CD14-positive monocyte (primary cell): ENCODE measurements around the gene C1orf226. TPM values are rescaled to one million over a fixed set of nuclear protein-coding genes. Genes with fewer than 3 reads are reported as not detected.

ENCODE experiments used
- DNase-seq, 3 donors: peaks; one replicate each; pipeline ENCODE4 v3.0.0-alpha.2; 2011 to 2022
- H2AFZ ChIP-seq: 2 replicates; pipeline ENCODE4 v1.6.0; 2012; ENCODE audit warnings: mild to moderate bottlenecking, low read depth, low read length, inconsistent platforms; ENCODE audit not compliant: insufficient read depth, poor library complexity, severe bottlenecking
- H3K27ac ChIP-seq, 2 donors: 1 replicate in 1 of 2; 2 replicates in 1 of 2; pipeline ENCODE4 v1.5.1; 2012 to 2013; ENCODE audit warnings: low read length in 2 of 2, control low read depth in 1 of 2, inconsistent platforms in 1 of 2, low read depth in 1 of 2, mild to moderate bottlenecking in 1 of 2
- H3K27me3 ChIP-seq, 2 donors: one replicate each; pipeline versions ENCODE4 v1.6.0 to v1.6.1; 2011 to 2013; ENCODE audit warnings: low read length in 2 of 2; ENCODE audit not compliant: control insufficient read depth in 2 of 2, insufficient read depth in 2 of 2
- H3K36me3 ChIP-seq, 2 donors: replicated peaks in 1 of 2; 1 replicate in 1 of 2; 2 replicates in 1 of 2; pipeline versions ENCODE4 v1.5.1 to v1.6.1; 2012 to 2013; ENCODE audit warnings: low read length in 2 of 2, control low read depth in 1 of 2, inconsistent platforms in 1 of 2, mild to moderate bottlenecking in 1 of 2; ENCODE audit not compliant: insufficient read depth in 2 of 2, control insufficient read depth in 1 of 2
- H3K4me1 ChIP-seq, 2 donors: 1 replicate in 1 of 2; 2 replicates in 1 of 2; pipeline versions ENCODE4 v1.5.1 to v1.6.1; 2012 to 2013; ENCODE audit warnings: low read length in 2 of 2, control low read depth in 1 of 2, inconsistent platforms in 1 of 2, mild to moderate bottlenecking in 1 of 2, moderate library complexity in 1 of 2; ENCODE audit not compliant: insufficient read depth in 2 of 2, control insufficient read depth in 1 of 2
- H3K4me2 ChIP-seq: replicated peaks from 2 replicates; pipeline ENCODE3; 2012; ENCODE audit warnings: low read length, moderate library complexity, mild to moderate bottlenecking; ENCODE audit not compliant: poor library complexity, severe bottlenecking; ENCODE audit errors: extremely low read depth
- H3K4me3 ChIP-seq, 3 experiments: fragments of 200-600 bp in 1 of 3; sonication (generic) in 1 of 3; replicated peaks in 1 of 3; 1 replicate in 2 of 3; 2 replicates in 1 of 3; pipeline ENCODE4 v1.5.1; 2011 to 2013; ENCODE audit warnings: low read length in 3 of 3, mild to moderate bottlenecking in 3 of 3, control low read depth in 2 of 3, low read depth in 2 of 3, inconsistent platforms in 1 of 3, moderate library complexity in 1 of 3
- H3K79me2 ChIP-seq: 2 replicates; pipeline ENCODE4 v1.6.0; 2012; ENCODE audit warnings: mild to moderate bottlenecking, control low read depth, inconsistent platforms, low read length, moderate library complexity; ENCODE audit not compliant: insufficient read depth
- H3K9ac ChIP-seq: 2 replicates; pipeline ENCODE4 v1.6.0; 2017; ENCODE audit warnings: low read length, mild to moderate bottlenecking; ENCODE audit not compliant: insufficient read depth, poor library complexity, severe bottlenecking
- H3K9me3 ChIP-seq, 2 donors: replicated peaks in 1 of 2; 1 replicate in 1 of 2; 2 replicates in 1 of 2; pipeline versions ENCODE4 v1.5.1 to v1.6.1; 2012 to 2013; ENCODE audit warnings: low read length in 2 of 2, control low read depth in 1 of 2; ENCODE audit not compliant: control insufficient read depth in 1 of 2, insufficient read depth in 1 of 2
- H4K20me1 ChIP-seq: 2 replicates; pipeline ENCODE4 v1.6.0; 2012; ENCODE audit warnings: mild to moderate bottlenecking, low read length, control low read depth, moderate library complexity; ENCODE audit not compliant: insufficient read depth
- H3K27ac Mint-ChIP-seq, 7 donors: one replicate each; pipeline ENCODE4 v1.8.0; 2020; ENCODE audit warnings: mild to moderate bottlenecking in 7 of 7, mixed read lengths in 7 of 7, moderate library complexity in 6 of 7, inconsistent platforms in 2 of 7
- H3K27me3 Mint-ChIP-seq, 3 donors: one replicate each; pipeline ENCODE4 v1.8.0; 2021 to 2022; ENCODE audit warnings: low read depth in 3 of 3, mild to moderate bottlenecking in 3 of 3, mixed read lengths in 3 of 3, moderate library complexity in 3 of 3, inconsistent platforms in 1 of 3
- H3K36me3 Mint-ChIP-seq, 2 donors: one replicate each; pipeline ENCODE4 v1.8.0; 2020; ENCODE audit warnings: mixed read lengths in 2 of 2, inconsistent platforms in 1 of 2, mild to moderate bottlenecking in 1 of 2
- H3K4me1 Mint-ChIP-seq: one replicate; pipeline ENCODE4 v1.8.0; 2020; ENCODE audit warnings: mild to moderate bottlenecking, mixed read lengths
- H3K4me3 Mint-ChIP-seq, 2 donors: one replicate each; pipeline ENCODE4 v1.8.0; 2020; ENCODE audit warnings: mild to moderate bottlenecking in 2 of 2, mixed read lengths in 2 of 2, moderate library complexity in 1 of 2
- H3K9me3 Mint-ChIP-seq, 7 donors: one replicate each; pipeline ENCODE4 v1.8.0; 2020 to 2022; ENCODE audit warnings: mixed read lengths in 7 of 7, mild to moderate bottlenecking in 6 of 7, moderate library complexity in 6 of 7, inconsistent platforms in 2 of 7
- CTCF ChIP-seq: fragments of 200-600 bp; IDR thresholded peaks from one replicate; pipeline ENCODE4 v1.8.0; 2022; ENCODE audit warnings: antibody characterized with exemption, mild to moderate bottlenecking
- WGBS: methylation state at CpG from one replicate; pipeline ENCODE4 v1.1.5; 2013; ENCODE audit warnings: missing lambda C conversion rate; ENCODE audit not compliant: insufficient coverage; 5-methylcytosine and 5-hydroxymethylcytosine counted together
- intact Hi-C, 2 donors: fragments of 100-400 bp; cut with micrococcal nuclease; formaldehyde crosslinking; loops; one replicate each; pipeline versions ENCODE4 v1.15.0 to v1.15.1; 2023
- polyA minus RNA-seq: library from RNA; depleted of rRNA, polyadenylated mRNA; stranded (reverse); fragments of >200 nt; gene quantifications from 2 replicates; pipeline ENCODE4 v1.2.3, GENCODE V29; 2012
- polyA plus RNA-seq, 3 donors: library from polyadenylated mRNA; depleted of rRNA in 1 of 3; unstranded in 2 of 3; stranded (reverse) in 1 of 3; fragments of 300-500 nt in 2 of 3; fragments of >200 nt in 1 of 3; fragmentation: Illumina TruSeq in 2 of 3; gene quantifications; 1 replicate in 2 of 3; 2 replicates in 1 of 3; pipeline ENCODE4 v1.2.3, GENCODE V29; 2012 to 2021
- total RNA-seq, 12 experiments: library from RNA in 1 of 12; stranded (reverse) in 1 of 12; fragments of 120-200 nt in 1 of 12; gene quantifications; one replicate each; pipeline ENCODE4 v1.2.4 and lab custom pipeline; 2013 to 2026; ENCODE audit warnings: mixed read lengths in 6 of 12, inconsistent platforms in 1 of 12

C1orf226 gene, protein sequence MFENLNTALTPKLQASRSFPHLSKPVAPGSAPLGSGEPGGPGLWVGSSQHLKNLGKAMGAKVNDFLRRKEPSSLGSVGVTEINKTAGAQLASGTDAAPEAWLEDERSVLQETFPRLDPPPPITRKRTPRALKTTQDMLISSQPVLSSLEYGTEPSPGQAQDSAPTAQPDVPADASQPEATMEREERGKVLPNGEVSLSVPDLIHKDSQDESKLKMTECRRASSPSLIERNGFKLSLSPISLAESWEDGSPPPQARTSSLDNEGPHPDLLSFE
- total RNA-seq (2013), result 0.06 TPM
- polyA plus RNA-seq, result under 1 TPM in 2 of 3 donors, not detected in 1; 0.10 to 0.31 TPM
- polyA minus RNA-seq, result under 0.01 TPM in 1 of 2 replicates, not detected in the other
- 0 to 2.0 (median 0.28) reads per million in 11 experiments for total RNA-seq (lab: John Stamatoyannopoulos, UW)

DNA sequence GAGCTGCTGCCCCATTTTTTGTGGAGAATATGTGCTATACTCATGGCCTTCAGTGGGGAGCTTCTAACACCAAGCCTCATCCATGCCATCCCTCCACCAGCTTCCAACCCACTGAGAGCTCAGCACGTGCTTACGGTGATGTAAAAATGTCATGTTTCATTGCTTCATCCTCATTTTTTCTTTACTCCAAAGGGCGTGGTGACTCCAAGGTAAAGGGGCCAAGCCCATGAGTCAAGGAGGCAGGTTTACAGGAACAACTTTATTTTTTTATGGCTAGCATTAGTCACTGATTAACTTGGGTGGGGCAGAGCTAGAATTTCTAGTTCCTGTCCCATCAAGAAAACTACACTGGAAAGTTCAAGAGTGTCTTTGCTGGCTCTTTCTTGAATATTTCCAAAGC, at the start of gene C1orf226:
C1orf226 (plus strand) TSS at position 346 of the 400 bp plus-strand sequence. CDS start 174 bp downstream, outside the sequence.
- Histone ChIP-seq H3K36me3 (no peaks in the 10 kb centered on the region), H3K27me3 (no peaks in the 10 kb centered on the region), H2AFZ (no peak within 1 kb of the TSS), H4K20me1 (no peaks in the 10 kb centered on the region), H3K27ac (no peak within 1 kb of the TSS), H3K4me2 (no peak within 1 kb of the TSS), H3K4me3 (no peak within 1 kb of the TSS), H3K4me1 (peaks cover under 1 to 6% of the 10 kb centered on the region in 2 donors), H3K79me2 (no peaks in the 10 kb centered on the region), H3K9ac (no peak within 1 kb of the TSS), H3K9me3 (no peaks in the 10 kb centered on the region)
- 90% methylated on average over 2 of the region's 3 CpGs for WGBS
- Mint-ChIP-seq H3K4me3 (no peak within 1 kb of the TSS), H3K36me3 (no peaks in the 10 kb centered on the region), H3K9me3 (no peaks in the 10 kb centered on the region), H3K4me1 (peaks cover 9% of the 10 kb centered on the region), H3K27me3 (peaks cover 0 to 2% (median 0%) of the 10 kb centered on the region in 3 donors), H3K27ac (peak within 1 kb of the TSS in 1 of 7 donors; percentile 10)
- TF ChIP-seq CTCF, result no peak
- DNase-seq, result no peak
- intact Hi-C loops, result no loop called here

DNA sequence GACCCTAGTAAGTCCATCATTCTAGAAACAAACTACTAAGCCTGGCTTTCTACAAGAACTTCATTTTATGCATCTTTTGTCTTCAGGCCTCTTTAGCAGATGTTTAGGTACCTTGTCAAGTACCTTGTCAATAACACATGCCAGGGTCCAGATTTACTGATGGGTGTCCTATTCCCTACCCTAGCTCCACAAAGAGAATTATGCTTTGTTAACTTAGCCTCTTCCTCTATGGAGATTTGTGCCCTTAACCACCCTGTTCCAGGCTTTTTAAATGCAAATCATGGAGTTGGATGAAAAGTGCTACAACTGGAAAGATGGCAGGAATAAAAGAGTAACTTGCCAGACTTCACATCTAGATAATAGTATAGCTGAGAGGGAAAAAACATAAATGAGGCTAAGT, 47.5 kb upstream of the C1orf226 start:
- Histone ChIP-seq H3K27me3 (no peaks in the 10 kb centered on the region), H3K36me3 (no peaks in the 10 kb centered on the region), H3K79me2 (no peaks in the 10 kb centered on the region), H3K4me1 (peaks cover 34 to 43% of the 10 kb centered on the region in 2 donors), H3K4me2 (no peak overlapping the region), H3K9me3 (no peaks in the 10 kb centered on the region), H4K20me1 (no peaks in the 10 kb centered on the region), H2AFZ (no peak overlapping the region), H3K4me3 (no peak overlapping the region), H3K27ac (no peak overlapping the region), H3K9ac (no peak overlapping the region)
- no peak for DNase-seq
- Mint-ChIP-seq H3K4me3 (no peak overlapping the region), H3K9me3 (peaks cover 0 to 3% (median 0%) of the 10 kb centered on the region in 7 donors), H3K4me1 (peaks cover 40% of the 10 kb centered on the region), H3K27me3 (peaks cover 2% of the 10 kb centered on the region in 3 donors), H3K27ac (no peak overlapping the region), H3K36me3 (peaks cover 0 to 3% of the 10 kb centered on the region in 2 donors)
- intact Hi-C loops, result no loop called here
- no peak for TF ChIP-seq CTCF
